ENCODE results near the gene DIRAS1. TPM values are rescaled to one million over a fixed set of nuclear protein-coding genes. Genes with fewer than 3 reads are reported as not detected.

The DIRAS1 gene
- total RNA-seq, 2 experiments from 2014 or later = not detected

- no peak overlapping the region for H3K4me3 Mint-ChIP-seq
- H3K9me3 Mint-ChIP-seq (ENCODE audit: low read depth) = no peaks in the 10 kb centered on the region
- DNase-seq (no peak), ATAC-seq (no peak)
- CTCF ChIA-PET = interaction anchor here (2.4 kb wide), 1 partner anchor 21 kb away, joined by 10 read pairs; no protein-coding TSS in a partner anchor
- no peaks in the 10 kb centered on the region for H3K36me3 Mint-ChIP-seq
- H3K4me1 Mint-ChIP-seq = peaks cover 2% of the 10 kb centered on the region
- H3K27me3 Mint-ChIP-seq = peaks cover 14% of the 10 kb centered on the region
- H3K27ac Mint-ChIP-seq = no peak overlapping the region
These were observed 7.7 kb upstream of the DIRAS1 start for GRCh38 chr19:2728783-2729387.

DNA sequence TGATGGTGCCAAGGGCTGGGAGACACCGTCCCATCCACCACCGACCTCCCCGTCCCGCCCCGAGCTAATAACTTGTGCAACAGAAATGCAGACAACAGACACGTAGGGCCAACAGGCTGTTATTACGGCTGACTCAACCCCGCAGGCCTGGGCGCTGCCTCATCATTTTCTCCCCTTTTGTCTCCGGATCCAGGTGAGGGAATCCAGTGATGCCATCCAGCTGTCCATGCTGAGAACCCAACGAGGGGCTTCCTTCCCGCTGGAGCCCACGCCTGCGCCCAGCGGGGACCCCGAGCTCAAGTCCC is 6.4 kb upstream of the DIRAS1 start:
- CTCF ChIA-PET = interaction anchor here (1.3 to 2.4 kb wide), 2 partner anchors 11 to 22 kb away, joined by 3 to 10 read pairs; no protein-coding TSS in a partner anchor
- Mint-ChIP-seq H3K27ac (no peak overlapping the region), H3K27me3 (peaks cover 14% of the 10 kb centered on the region), H3K4me1 (peaks cover 2% of the 10 kb centered on the region), H3K9me3 (ENCODE audit: low read depth) (no peaks in the 10 kb centered on the region), H3K4me3 (no peak overlapping the region), H3K36me3 (no peaks in the 10 kb centered on the region)
- DNase-seq = no peak
- ATAC-seq = no peak

GRCh38 chr19:2726904-2727639 is 5.9 kb upstream of the DIRAS1 start:
- Mint-ChIP-seq H3K27ac (no peak overlapping the region), H3K4me3 (no peak overlapping the region), H3K4me1 (peaks cover 2% of the 10 kb centered on the region), H3K9me3 (ENCODE audit: low read depth) (no peaks in the 10 kb centered on the region), H3K36me3 (no peaks in the 10 kb centered on the region), H3K27me3 (peaks cover 20% of the 10 kb centered on the region)
- ATAC-seq (no peak), DNase-seq (no peak)
- CTCF ChIA-PET = interaction anchor here (1.3 to 2.4 kb wide), 2 partner anchors 12 to 22 kb away, joined by 3 to 10 read pairs; no protein-coding TSS in a partner anchor

GRCh38 chr19:2726160-2726855 is 5.1 kb upstream of the DIRAS1 start:
- Mint-ChIP-seq H3K4me1 (peaks cover 2% of the 10 kb centered on the region), H3K9me3 (ENCODE audit: low read depth) (no peaks in the 10 kb centered on the region), H3K4me3 (no peak overlapping the region), H3K27ac (no peak overlapping the region), H3K36me3 (no peaks in the 10 kb centered on the region), H3K27me3 (peaks cover 25% of the 10 kb centered on the region)
- CTCF ChIA-PET = interaction anchor here (1.4 to 2.4 kb wide), 2 partner anchors 23 to 78 kb away, joined by 3 to 10 read pairs; no protein-coding TSS in a partner anchor
- DNase-seq (no peak), ATAC-seq (no peak)

GRCh38 chr19:2724148-2724557 is 3.0 kb upstream of the DIRAS1 start:
- Mint-ChIP-seq H3K27ac (no peak overlapping the region), H3K9me3 (ENCODE audit: low read depth) (no peaks in the 10 kb centered on the region), H3K4me1 (peaks cover 2% of the 10 kb centered on the region), H3K4me3 (no peak overlapping the region), H3K27me3 (peaks cover 34% of the 10 kb centered on the region), H3K36me3 (no peaks in the 10 kb centered on the region)
- DNase-seq (no peak), ATAC-seq (no peak)
- CTCF ChIA-PET = no interaction called here

- ATAC-seq (no peak), DNase-seq (no peak)
- CTCF ChIA-PET = no interaction called here
- Mint-ChIP-seq H3K4me3 (no peak overlapping the region), H3K9me3 (ENCODE audit: low read depth) (no peaks in the 10 kb centered on the region), H3K27ac (no peak overlapping the region), H3K4me1 (peaks cover 2% of the 10 kb centered on the region), H3K27me3 (peaks cover 38% of the 10 kb centered on the region), H3K36me3 (no peaks in the 10 kb centered on the region)
These were observed 2.6 kb upstream of the DIRAS1 start for GRCh38 chr19:2723747-2724146.

GRCh38 chr19:2723345-2723715 is 2.2 kb upstream of the DIRAS1 start:
- no peak for ATAC-seq
- Mint-ChIP-seq H3K4me1 (peaks cover 2% of the 10 kb centered on the region), H3K4me3 (no peak overlapping the region), H3K9me3 (ENCODE audit: low read depth) (no peaks in the 10 kb centered on the region), H3K36me3 (no peaks in the 10 kb centered on the region), H3K27ac (no peak overlapping the region), H3K27me3 (peaks cover 39% of the 10 kb centered on the region)
- no peak for DNase-seq
- CTCF ChIA-PET = interaction anchor here (0.5 to 1.0 kb wide), 2 partner anchors 27 to 831 kb away, joined by 3 read pairs; no protein-coding TSS in a partner anchor

DNA sequence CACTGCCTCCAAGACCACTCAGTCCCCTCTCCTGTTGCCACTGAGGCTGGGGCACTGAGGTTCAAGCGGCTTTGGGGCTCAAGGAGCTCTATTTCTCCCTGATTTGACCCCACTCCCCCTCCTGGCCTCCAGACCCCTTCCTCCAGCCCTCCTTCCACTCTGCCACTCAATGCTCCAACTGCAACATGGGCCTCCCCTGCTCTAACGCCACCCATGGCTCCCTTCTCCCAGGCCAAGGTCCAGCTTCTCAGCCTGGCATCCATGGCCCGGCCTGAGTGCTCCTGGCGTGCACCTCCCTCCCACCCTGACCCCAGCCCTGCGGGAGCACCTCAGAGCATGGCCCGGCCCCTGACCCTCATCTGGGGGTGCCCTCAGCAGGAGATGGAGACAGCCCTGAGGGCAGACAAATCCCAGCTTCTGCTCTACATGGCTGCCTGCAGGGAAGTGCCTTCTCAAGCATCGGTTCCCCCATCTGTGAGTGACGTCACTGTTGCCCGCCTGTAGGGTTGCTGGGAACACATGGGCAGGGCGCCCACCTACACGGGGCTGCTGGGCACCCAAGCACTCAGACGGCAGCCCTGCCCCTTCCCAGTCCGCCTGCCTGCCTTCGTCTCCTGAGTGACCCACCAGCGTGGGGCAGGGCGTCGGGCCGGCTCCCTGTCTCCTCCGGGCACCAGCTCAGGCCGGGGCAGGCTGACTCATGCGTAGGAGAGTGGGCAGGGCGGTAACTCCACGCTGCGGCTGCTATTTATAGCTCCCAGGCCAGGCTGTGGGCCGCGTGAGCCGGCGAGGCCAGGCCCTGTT is 1.6 kb upstream of the DIRAS1 start:
- Mint-ChIP-seq H3K4me1 (peaks cover 2% of the 10 kb centered on the region), H3K36me3 (no peaks in the 10 kb centered on the region), H3K4me3 (no peak overlapping the region), H3K9me3 (ENCODE audit: low read depth) (no peaks in the 10 kb centered on the region), H3K27me3 (peaks cover 38% of the 10 kb centered on the region), H3K27ac (no peak overlapping the region)
- ATAC-seq (no peak), DNase-seq (no peak)
- CTCF ChIA-PET = interaction anchor here (0.5 to 1.0 kb wide), 3 partner anchors 27 to 832 kb away, joined by 3 read pairs; no protein-coding TSS in a partner anchor

- Mint-ChIP-seq H3K4me1 (no peaks in the 10 kb centered on the region), H3K9me3 (ENCODE audit: low read depth) (no peaks in the 10 kb centered on the region), H3K36me3 (no peaks in the 10 kb centered on the region), H3K27me3 (peaks cover 31% of the 10 kb centered on the region), H3K27ac (no peak overlapping the region), H3K4me3 (no peak overlapping the region)
- CTCF ChIA-PET = interaction anchor here (0.7 to 1.0 kb wide), 2 partner anchors 28 to 73 kb away, joined by 3 read pairs; no protein-coding TSS in a partner anchor
- ATAC-seq = no peak
- DNase-seq = no peak
These were observed 683 bp upstream of the DIRAS1 start for GRCh38 chr19:2721570-2722540.

GRCh38 chr19:2719920-2720776 is 1.0 kb downstream of the DIRAS1 start:
- Mint-ChIP-seq H3K36me3 (peaks cover 3% of the 10 kb centered on the region), H3K4me1 (no peaks in the 10 kb centered on the region), H3K27me3 (peaks cover 28% of the 10 kb centered on the region), H3K4me3 (no peak overlapping the region), H3K9me3 (ENCODE audit: low read depth) (peaks cover 7% of the 10 kb centered on the region), H3K27ac (no peak overlapping the region)
- CTCF ChIA-PET = no interaction called here
- ATAC-seq (no peak), DNase-seq (no peak)

DNA sequence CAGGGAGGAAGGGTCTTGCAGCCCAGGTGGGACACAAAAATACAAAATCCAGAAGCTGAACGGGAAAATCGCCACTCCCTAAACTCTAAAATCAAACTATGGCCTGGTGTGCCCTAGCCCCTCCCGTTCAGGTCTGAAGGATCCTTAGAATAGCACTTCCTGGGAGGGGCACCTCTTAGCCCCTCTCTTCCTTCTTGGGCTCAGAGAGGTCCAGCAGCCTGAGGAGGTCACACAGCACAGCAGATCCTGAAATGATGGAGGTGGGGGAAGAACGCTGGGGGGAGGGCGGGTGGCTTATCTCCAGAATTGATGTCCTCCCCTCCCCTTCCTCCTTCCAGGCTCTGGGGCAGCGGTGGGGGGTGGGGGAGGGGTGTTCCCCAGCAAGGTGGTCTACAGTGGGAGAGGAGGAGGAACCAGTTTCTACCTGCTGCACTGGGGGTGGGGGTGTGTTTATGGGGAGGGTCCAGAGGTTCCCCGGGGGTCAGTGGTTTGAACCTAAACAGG is 1.9 kb downstream of the DIRAS1 start:
- Mint-ChIP-seq H3K4me1 (no peaks in the 10 kb centered on the region), H3K4me3 (no peak overlapping the region), H3K27me3 (peaks cover 26% of the 10 kb centered on the region), H3K27ac (no peak overlapping the region), H3K9me3 (ENCODE audit: low read depth) (peaks cover 10% of the 10 kb centered on the region), H3K36me3 (peaks cover 3% of the 10 kb centered on the region)
- no peak for ATAC-seq
- CTCF ChIA-PET = no interaction called here
- DNase-seq = no peak

Measured in activated CD8-positive, alpha-beta memory T cell treated with anti-CD3 and anti-CD28 coated beads, Interleukin-2, amount 10 ng/mL, durations not matched to agents 7 days and 5 days (primary cell).